HepG2 (cell line): ENCODE measurements around the gene FIBP. TPM values are rescaled to one million over a fixed set of nuclear protein-coding genes. Genes with fewer than 3 reads are reported as not detected.

Source experiments
- GATA4 ChIP-seq: sonication (generic); IDR thresholded peaks from 2 replicates; pipeline ENCODE4 v1.6.1; 2016; ENCODE audit warnings: antibody characterized with exemption, low read depth, borderline replicate concordance
- JARID2 ChIP-seq: sonication (generic); formaldehyde crosslinking; IDR thresholded peaks from 2 replicates; pipeline ENCODE4 v1.8.1; 2023; ENCODE audit warnings: missing genetic modification reagents, inconsistent platforms; ENCODE audit not compliant: insufficient replicate concordance
- KMT2B ChIP-seq: IDR thresholded peaks from 2 replicates; pipeline ENCODE4 v1.6.1; 2016; ENCODE audit warnings: missing genetic modification reagents, missing compliant biosample characterization
- LCORL ChIP-seq, 2 experiments: fragments of 450-650 bp in 1 of 2; sonication (generic) in 1 of 2; formaldehyde crosslinking in 1 of 2; IDR thresholded peaks; 2 replicates each; pipeline versions ENCODE4 v1.5.0 to v1.6.1; 2017 to 2020; ENCODE audit warnings: antibody characterized with exemption in 1 of 2, missing genetic modification reagents in 1 of 2
- MBD4 ChIP-seq: IDR thresholded peaks from 2 replicates; pipeline ENCODE4 v1.6.1; 2012; ENCODE audit warnings: low read length, inconsistent platforms, borderline replicate concordance
- MIER2 ChIP-seq: IDR thresholded peaks from 2 replicates; pipeline ENCODE4 v1.6.1; 2016; ENCODE audit warnings: missing biosample characterization, missing genetic modification reagents
- MXI1 ChIP-seq: IDR thresholded peaks from 3 replicates; pipeline ENCODE4 v1.6.1; 2012; ENCODE audit warnings: low read depth, low read length, inconsistent platforms, borderline replicate concordance
- MYC ChIP-seq: sonication (generic); formaldehyde crosslinking; IDR thresholded peaks from 2 replicates; pipeline ENCODE4 v1.9.0; 2021; ENCODE audit warnings: missing genetic modification reagents, borderline replicate concordance
- NCOR1 ChIP-seq: fragments of 200-600 bp; sonication (generic); IDR thresholded peaks from 2 replicates; pipeline ENCODE4 v1.7.0; 2017; ENCODE audit warnings: antibody characterized with exemption, low read length, borderline replicate concordance
- RBM39 ChIP-seq: fragments of 200-400 bp; formaldehyde crosslinking; IDR thresholded peaks from one replicate; pipeline ENCODE4 v1.6.1; 2018; ENCODE audit warnings: antibody characterized with exemption, mild to moderate bottlenecking, low read depth, low read length; ENCODE audit not compliant: poor library complexity, severe bottlenecking
- RFXANK ChIP-seq: IDR thresholded peaks from 2 replicates; pipeline ENCODE4 v1.6.1; 2016
- RXRB ChIP-seq: IDR thresholded peaks from 2 replicates; pipeline ENCODE4 v1.6.1; 2016; ENCODE audit warnings: borderline replicate concordance, missing genetic modification reagents, missing compliant biosample characterization
- SETDB1 ChIP-seq: sonication (generic); formaldehyde crosslinking; IDR thresholded peaks from 2 replicates; pipeline ENCODE4 v1.5.1; 2020; ENCODE audit warnings: missing genetic modification reagents, mild to moderate bottlenecking, borderline replicate concordance
- SMC3 ChIP-seq: IDR thresholded peaks from 2 replicates; pipeline ENCODE4 v1.6.1; 2011; ENCODE audit warnings: low read length, improper control_type of control experiment
- TP53 ChIP-seq: sonication (generic); formaldehyde crosslinking; conservative IDR thresholded peaks from 2 replicates; pipeline ENCODE4 v1.4.0; 2020; ENCODE audit warnings: missing genetic modification reagents
- ZBTB1 ChIP-seq: sonication (generic); formaldehyde crosslinking; IDR thresholded peaks from 2 replicates; pipeline ENCODE4 v1.4.0; 2020; ENCODE audit warnings: missing genetic modification reagents, borderline replicate concordance
- ZMYM4 ChIP-seq: sonication (generic); formaldehyde crosslinking; IDR thresholded peaks from 2 replicates; pipeline ENCODE4 v1.8.1; 2023; ENCODE audit warnings: mild to moderate bottlenecking, missing genetic modification reagents
- ZNF432 ChIP-seq: sonication (generic); formaldehyde crosslinking; IDR thresholded peaks from 2 replicates; pipeline ENCODE4 v1.5.0; 2020; ENCODE audit warnings: missing genetic modification reagents, mild to moderate bottlenecking, borderline replicate concordance
- ZSCAN29 ChIP-seq: sonication (generic); formaldehyde crosslinking; conservative IDR thresholded peaks from 2 replicates; pipeline ENCODE4 v1.4.0; 2020; ENCODE audit warnings: mild to moderate bottlenecking, missing genetic modification reagents
- polyA plus RNA-seq, 8 experiments: library from polyadenylated mRNA; depleted of rRNA in 3 of 8; stranded (reverse) in 7 of 8; unstranded in 1 of 8; fragments of >200 nt; fragmentation: Illumina TruSeq in 4 of 8; extraction: Trizol in 4 of 8; gene quantifications; 2 replicates each; pipeline versions ENCODE4 v1.2.1 to v1.2.3, GENCODE V29; 2011 to 2016; ENCODE audit warnings: low read depth in 4 of 8, missing spikeins in 1 of 8, mixed read lengths in 1 of 8; ENCODE audit not compliant: insufficient read depth in 1 of 8
- total RNA-seq, 5 experiments: library from RNA; depleted of rRNA; stranded (reverse); fragments of >200 nt; fragmentation: Illumina TruSeq; extraction: Trizol; gene quantifications; 2 replicates each; pipeline ENCODE4 v1.2.3, GENCODE V29; 2016; ENCODE audit warnings: low read depth in 1 of 5
- TF ChIP-seq, protein P1 (sequence below): fragments of 450-650 bp; IDR thresholded peaks from 2 replicates; pipeline ENCODE4 v1.6.1; 2017
- TF ChIP-seq, protein P2 (sequence below): IDR thresholded peaks from 2 replicates; pipeline ENCODE4 v1.6.1; 2012; ENCODE audit warnings: low read length, improper control_type of control experiment
- TF ChIP-seq, protein P3 (sequence below): sonication (generic); formaldehyde crosslinking; IDR thresholded peaks from 2 replicates; pipeline ENCODE4 v1.5.0; 2020; ENCODE audit warnings: mild to moderate bottlenecking, low read depth, missing genetic modification reagents, borderline replicate concordance
- TF ChIP-seq, protein P4 (sequence below): sonication (generic); formaldehyde crosslinking; IDR thresholded peaks from 2 replicates; pipeline ENCODE4 v1.8.1; 2022; ENCODE audit warnings: mild to moderate bottlenecking, missing genetic modification reagents

FIBP gene
- total and polyA plus RNA-seq, 2 of the 13 experiments (the other 11 are each of a cell fraction or from before 2014, with no cell fraction given) = 42.9 to 62.1 TPM

DNA sequence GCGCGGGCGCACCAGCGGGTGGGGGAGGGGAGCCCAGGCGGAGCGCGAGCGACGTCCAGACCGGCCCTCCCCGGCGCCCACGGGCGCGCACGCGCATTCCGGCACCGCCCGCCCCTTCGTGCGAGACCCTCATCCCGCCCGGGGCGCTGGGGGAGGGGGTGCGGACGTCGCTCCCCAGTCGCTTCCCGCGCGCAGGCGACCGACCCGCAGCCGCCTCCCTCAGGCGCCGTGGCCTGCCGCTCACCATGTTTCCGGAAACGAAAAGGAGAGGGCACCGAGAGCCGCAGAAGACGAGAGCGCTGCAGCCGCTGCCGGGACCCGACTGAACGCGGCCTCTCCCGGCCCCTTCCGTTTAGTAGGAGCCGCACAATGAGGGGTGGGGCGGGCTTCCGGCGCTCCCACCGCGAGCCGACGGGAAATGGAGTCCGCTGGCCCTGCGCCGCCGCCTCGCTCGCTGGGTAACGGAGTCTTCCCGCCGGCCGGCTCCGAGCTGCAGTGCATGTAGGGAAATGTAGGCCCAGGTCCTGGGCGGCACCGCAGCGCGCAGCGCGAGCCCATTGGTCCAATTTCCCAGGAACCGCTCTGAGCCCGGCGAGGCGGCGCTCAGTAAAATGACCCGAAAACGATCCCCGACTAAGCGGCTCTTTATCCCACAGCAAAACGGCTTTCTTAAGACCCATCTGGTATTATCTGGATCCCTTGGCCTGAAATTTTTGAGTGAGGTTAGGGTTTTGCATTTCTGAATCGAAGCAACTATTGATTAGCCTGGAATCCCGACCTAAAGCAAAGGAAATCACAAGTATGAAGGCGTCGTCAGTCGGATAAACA is 30.2 kb downstream of the FIBP start, which contains the start of gene CFL1 (continued):
- TF ChIP-seq, protein P1, sequence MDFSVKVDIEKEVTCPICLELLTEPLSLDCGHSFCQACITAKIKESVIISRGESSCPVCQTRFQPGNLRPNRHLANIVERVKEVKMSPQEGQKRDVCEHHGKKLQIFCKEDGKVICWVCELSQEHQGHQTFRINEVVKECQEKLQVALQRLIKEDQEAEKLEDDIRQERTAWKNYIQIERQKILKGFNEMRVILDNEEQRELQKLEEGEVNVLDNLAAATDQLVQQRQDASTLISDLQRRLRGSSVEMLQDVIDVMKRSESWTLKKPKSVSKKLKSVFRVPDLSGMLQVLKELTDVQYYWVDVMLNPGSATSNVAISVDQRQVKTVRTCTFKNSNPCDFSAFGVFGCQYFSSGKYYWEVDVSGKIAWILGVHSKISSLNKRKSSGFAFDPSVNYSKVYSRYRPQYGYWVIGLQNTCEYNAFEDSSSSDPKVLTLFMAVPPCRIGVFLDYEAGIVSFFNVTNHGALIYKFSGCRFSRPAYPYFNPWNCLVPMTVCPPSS = no peak
- TF ChIP-seq SMC3 = no peak
- TF ChIP-seq, protein P2, sequence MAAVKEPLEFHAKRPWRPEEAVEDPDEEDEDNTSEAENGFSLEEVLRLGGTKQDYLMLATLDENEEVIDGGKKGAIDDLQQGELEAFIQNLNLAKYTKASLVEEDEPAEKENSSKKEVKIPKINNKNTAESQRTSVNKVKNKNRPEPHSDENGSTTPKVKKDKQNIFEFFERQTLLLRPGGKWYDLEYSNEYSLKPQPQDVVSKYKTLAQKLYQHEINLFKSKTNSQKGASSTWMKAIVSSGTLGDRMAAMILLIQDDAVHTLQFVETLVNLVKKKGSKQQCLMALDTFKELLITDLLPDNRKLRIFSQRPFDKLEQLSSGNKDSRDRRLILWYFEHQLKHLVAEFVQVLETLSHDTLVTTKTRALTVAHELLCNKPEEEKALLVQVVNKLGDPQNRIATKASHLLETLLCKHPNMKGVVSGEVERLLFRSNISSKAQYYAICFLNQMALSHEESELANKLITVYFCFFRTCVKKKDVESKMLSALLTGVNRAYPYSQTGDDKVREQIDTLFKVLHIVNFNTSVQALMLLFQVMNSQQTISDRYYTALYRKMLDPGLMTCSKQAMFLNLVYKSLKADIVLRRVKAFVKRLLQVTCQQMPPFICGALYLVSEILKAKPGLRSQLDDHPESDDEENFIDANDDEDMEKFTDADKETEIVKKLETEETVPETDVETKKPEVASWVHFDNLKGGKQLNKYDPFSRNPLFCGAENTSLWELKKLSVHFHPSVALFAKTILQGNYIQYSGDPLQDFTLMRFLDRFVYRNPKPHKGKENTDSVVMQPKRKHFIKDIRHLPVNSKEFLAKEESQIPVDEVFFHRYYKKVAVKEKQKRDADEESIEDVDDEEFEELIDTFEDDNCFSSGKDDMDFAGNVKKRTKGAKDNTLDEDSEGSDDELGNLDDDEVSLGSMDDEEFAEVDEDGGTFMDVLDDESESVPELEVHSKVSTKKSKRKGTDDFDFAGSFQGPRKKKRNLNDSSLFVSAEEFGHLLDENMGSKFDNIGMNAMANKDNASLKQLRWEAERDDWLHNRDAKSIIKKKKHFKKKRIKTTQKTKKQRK = no peak
- TF ChIP-seq ZBTB1 (CRISPR knock-in tag) = no peak
- 0 out of 2 replicates have a peak, but pooled peaks have one; percentile 38 for TF ChIP-seq RFXANK (CRISPR knock-in tag)
- TF ChIP-seq ZSCAN29 (CRISPR knock-in tag) = no peak
- no peak for TF ChIP-seq SETDB1 (CRISPR knock-in tag)
- no peak for TF ChIP-seq NCOR1
- peak; percentile 76; the same call in 1 of the 3 replicates for TF ChIP-seq MXI1
- TF ChIP-seq, protein P3, sequence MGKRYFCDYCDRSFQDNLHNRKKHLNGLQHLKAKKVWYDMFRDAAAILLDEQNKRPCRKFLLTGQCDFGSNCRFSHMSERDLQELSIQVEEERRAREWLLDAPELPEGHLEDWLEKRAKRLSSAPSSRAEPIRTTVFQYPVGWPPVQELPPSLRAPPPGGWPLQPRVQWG (CRISPR knock-in tag) = no peak
- no peak for TF ChIP-seq ZNF432
- peak; percentile 21 for TF ChIP-seq MYC
- TF ChIP-seq, protein P4, sequence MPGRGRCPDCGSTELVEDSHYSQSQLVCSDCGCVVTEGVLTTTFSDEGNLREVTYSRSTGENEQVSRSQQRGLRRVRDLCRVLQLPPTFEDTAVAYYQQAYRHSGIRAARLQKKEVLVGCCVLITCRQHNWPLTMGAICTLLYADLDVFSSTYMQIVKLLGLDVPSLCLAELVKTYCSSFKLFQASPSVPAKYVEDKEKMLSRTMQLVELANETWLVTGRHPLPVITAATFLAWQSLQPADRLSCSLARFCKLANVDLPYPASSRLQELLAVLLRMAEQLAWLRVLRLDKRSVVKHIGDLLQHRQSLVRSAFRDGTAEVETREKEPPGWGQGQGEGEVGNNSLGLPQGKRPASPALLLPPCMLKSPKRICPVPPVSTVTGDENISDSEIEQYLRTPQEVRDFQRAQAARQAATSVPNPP (CRISPR knock-in tag) = no peak
- peak; percentile 83; the same call in 1 of the 2 replicates for TF ChIP-seq GATA4
- TF ChIP-seq RBM39 = peak; percentile 97
- TF ChIP-seq MBD4 = no peak
- TF ChIP-seq ZMYM4 (CRISPR knock-in tag) = peak; percentile 59; the same call in 1 of the 2 replicates
- no peak for TF ChIP-seq JARID2
- TF ChIP-seq RXRB (CRISPR knock-in tag) = peak; percentile 66; the same call in 1 of the 2 replicates
- no peak for TF ChIP-seq KMT2B
- TF ChIP-seq LCORL (IDR thresholded peaks at IDR 0.05) = no peak
- TF ChIP-seq LCORL (CRISPR knock-in tag; IDR thresholded peaks at IDR 0.05) = no peak; the same call in 1 of the 2 replicates
- TF ChIP-seq TP53 (CRISPR knock-in tag) = no peak
- TF ChIP-seq MIER2 = 0 out of 2 replicates have a peak, but pooled peaks have one; percentile 39
